NCI-H345 treated with DMSO at 0.1 percent for 48 hours (cell line): ENCODE results near the gene KREMEN1.
"Not testable (repeated sequence)": the region's sequence is repeated elsewhere in the genome, so short reads cannot be mapped to it uniquely, and the experiment has no call there.

Experiments
- DNase-seq: peaks from one replicate; lab custom pipeline; 2025; ENCODE audit not compliant: unreplicated experiment; lab: John Stamatoyannopoulos, UW

The KREMEN1 gene

GRCh38 chr22:29078036-29078868 is 5.4 kb downstream of the KREMEN1 start:
- DNase-seq = no peak

GRCh38 chr22:29078869-29079207 is 6.0 kb downstream of the KREMEN1 start:
- DNase-seq = no peak

DNA sequence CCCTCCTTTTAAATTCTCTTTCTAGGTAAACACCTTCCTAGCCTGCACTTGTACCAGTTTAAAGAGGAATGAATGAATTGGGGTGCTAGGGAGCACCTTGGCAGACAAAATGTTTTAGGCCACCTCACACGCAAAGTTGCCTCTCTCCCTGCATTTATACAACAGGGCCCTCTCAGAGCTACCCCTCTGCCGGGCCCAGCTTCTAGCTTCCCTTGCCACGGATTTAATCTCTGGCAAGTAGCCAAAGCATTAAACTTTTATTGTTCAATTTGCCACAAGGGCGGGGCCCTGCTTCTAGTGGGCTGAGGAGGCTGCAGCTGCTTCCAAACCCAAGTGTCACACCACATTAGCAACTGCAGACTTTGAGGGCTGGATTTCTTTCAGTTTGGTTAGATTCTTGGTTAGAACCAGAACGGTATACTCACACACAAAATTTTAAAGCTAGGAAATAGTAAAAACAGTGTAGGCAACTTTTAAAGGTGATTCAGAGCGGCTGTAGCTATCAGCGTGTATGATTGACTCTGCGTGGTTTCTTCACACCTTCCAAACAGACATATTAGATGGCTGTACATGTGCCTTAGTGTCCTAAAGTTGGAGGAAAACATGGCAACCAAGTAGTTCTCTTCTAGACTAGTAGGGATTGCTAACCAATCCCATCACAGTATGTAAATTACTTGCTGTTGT is 6.5 kb downstream of the KREMEN1 start:
- peak; percentile 79 for DNase-seq

GRCh38 chr22:29080106-29080975 is 7.5 kb downstream of the KREMEN1 start:
- no peak for DNase-seq

GRCh38 chr22:29081517-29082236 is 8.8 kb downstream of the KREMEN1 start:
- DNase-seq = no peak

- DNase-seq = no peak
These were observed 10.2 kb downstream of the KREMEN1 start for GRCh38 chr22:29082826-29083545.

GRCh38 chr22:29083576-29083932 is 10.7 kb downstream of the KREMEN1 start:
- DNase-seq = not testable (repeated sequence)

DNA sequence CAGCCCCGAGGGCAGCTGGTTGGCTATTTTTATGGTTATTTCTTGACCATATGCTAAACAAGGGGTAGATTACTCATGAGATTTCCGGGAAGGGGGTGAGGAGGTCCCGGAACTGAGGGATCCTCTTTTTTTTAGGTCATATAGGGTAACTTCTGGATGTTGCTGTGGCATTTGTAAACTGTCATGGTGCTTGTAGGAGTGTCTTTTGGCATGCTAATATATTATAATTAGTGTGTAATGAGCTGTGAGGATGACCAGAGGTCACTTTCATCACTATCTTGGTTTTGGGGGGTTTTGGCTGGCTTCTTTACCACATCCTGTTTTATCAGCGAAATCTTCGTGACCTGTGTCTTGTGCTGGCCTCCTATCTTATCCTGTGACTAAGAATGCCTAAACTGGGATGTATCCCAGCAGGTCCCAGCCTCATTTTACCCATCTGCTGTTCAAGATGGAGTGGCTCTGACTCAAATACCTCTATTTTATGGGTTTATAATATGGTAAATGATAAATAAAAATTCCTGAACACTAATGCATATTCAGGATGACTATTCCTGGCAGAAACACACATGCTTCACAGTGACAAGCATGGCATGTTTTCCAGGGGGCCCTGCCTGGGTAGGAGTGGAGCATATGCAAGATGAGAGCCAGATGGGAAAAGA is 11.2 kb downstream of the KREMEN1 start:
- DNase-seq = no peak

GRCh38 chr22:29087012-29087411 is 14.2 kb downstream of the KREMEN1 start:
- DNase-seq = no peak

DNA sequence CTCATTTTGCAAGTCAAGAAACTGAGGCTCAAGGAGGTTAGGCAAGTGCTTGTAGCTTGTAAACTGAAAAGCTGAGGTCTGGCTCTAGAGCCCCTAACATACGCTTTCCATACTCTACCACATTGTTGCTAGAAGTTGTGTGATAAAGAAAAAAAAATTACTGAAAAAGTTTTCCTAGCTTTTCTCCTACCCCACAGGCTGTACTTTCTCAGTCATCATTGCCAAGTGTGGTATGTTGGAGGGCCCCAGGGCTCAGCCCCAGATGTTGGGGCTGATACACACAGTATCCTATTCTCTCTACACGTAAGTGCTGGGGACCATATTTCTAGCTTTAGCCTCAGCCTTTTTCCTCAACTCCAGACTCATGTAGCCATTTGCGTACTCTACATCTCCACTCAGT is 16.0 kb downstream of the KREMEN1 start:
- no peak for DNase-seq

- no peak for DNase-seq
These were observed 16.7 kb downstream of the KREMEN1 start for GRCh38 chr22:29089507-29089906.

- DNase-seq = no peak
These were observed 17.2 kb downstream of the KREMEN1 start for GRCh38 chr22:29090039-29090438.

DNA sequence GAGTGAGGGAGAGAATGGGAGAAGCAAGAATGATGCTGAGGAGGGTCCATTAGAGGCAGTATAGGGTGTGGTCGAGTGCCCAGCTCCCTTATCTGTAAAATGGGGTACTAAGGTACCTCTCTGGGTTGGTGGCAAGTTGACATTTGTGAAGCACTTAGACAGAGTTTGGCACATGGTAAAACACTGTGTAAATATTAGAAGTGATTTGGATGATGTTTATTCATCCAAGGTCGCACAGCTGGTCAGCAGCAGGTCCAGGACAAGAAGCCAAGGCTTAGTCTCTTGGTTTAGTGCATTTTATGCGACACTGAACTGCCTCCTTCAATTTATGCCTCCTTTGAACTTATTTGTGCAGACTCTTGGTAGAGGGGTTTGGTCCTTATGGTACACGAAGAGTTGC is 19.4 kb downstream of the KREMEN1 start:
- DNase-seq = no peak

DNA sequence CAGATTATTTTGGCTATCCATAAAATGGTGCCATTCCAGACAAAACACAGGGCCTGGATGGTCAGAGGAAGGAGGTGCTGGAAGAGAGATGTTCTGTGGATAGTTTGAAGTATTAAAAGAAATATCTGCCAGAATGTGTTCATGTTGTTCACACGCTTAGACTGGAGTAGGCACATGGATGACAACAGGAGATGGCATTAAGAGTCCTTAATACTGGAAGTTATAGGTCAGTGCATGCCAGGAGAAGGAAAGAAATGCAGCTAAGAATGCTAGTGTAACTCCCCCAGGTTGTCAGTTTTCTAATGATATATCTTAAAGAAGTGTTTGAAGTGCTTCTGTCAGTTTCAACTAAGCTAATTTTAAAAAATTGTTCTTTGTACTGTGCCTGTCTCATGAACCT is 20.2 kb downstream of the KREMEN1 start:
- no peak for DNase-seq

GRCh38 chr22:29093501-29094300 is 20.9 kb downstream of the KREMEN1 start:
- DNase-seq = no peak

GRCh38 chr22:29095459-29095858 is 22.6 kb downstream of the KREMEN1 start:
- no peak for DNase-seq

DNA sequence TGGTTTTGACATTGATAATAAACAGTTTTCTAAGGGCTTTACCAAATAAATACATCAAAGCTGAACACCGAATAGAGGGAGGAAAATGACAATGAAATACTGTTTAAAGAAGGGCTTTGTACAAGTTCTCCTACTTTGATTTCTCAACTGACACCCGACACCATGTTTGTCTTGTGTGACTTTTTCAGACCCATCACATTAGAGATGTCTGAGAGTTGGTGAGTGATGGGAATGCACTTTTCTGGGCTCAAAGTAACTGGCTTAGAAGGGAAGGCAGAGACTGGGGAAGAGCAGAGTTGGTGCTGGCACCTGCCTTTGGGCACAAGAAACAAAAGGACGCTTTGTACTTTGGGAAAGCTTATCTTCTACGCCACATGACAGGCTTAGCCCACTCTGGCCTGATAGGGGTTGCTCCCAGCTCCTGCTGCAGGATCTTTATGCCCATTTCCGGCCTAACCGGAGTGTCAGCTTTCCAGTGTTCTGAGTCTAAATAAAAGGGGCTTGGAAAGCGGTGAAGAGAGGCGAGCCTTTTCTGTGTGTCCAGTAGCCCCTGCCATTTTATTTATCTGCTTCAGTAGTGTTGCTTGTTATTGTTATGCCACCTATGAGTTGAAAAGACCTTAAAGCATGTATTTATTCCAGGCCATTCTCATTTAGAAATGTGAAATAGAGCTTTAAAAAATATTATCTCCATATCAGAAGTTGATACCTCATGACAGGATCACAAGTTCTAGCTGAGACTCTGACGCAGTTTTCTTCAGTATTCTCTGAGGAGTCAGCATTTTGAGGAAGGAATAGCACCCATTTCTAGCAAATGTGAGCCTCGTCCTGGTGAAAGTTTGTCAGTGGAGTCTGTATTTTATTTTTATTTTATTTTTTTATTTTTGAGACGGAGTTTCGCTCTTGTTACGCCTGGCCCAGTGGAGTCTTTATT is 24.2 kb downstream of the KREMEN1 start:
- DNase-seq = no peak

- DNase-seq = no peak
These were observed 25.5 kb downstream of the KREMEN1 start for GRCh38 chr22:29098296-29098695.
